Measurements from ENCODE around the gene NAT9. TPM values are rescaled to one million over a fixed set of nuclear protein-coding genes. Genes with fewer than 3 reads are reported as not detected.

Gene NAT9
- total RNA-seq, 1 donor = 32.0 TPM

- H3K4me3 ChIP-seq (ENCODE audit: low read depth, low read length) = no peak overlapping the region
- no peak for DNase-seq (ENCODE audit: low read depth)
- no peak for TF ChIP-seq CTCF (IDR thresholded peaks at IDR 0.05; ENCODE audit: insufficient read depth, low read depth, low read length)
These were observed 34.7 kb upstream of the NAT9 start for GRCh38 chr17:74810699-74811485.

GRCh38 chr17:74808714-74809430, 32.7 kb upstream of the NAT9 start:
- DNase-seq (ENCODE audit: low read depth) = no peak
- no peak for TF ChIP-seq CTCF (IDR thresholded peaks at IDR 0.05; ENCODE audit: insufficient read depth, low read depth, low read length)

GRCh38 chr17:74807925-74808324, 31.8 kb upstream of the NAT9 start:
- no peak overlapping the region for H3K4me3 ChIP-seq (ENCODE audit: low read depth, low read length)
- no peak for DNase-seq (ENCODE audit: low read depth)
- TF ChIP-seq CTCF (IDR thresholded peaks at IDR 0.05; ENCODE audit: insufficient read depth, low read depth, low read length) = no peak

More at GRCh38 chr17:74808714-74809430, 32.7 kb upstream of the NAT9 start:
- no peak overlapping the region for H3K4me3 ChIP-seq (ENCODE audit: low read depth, low read length)

GRCh38 chr17:74807441-74807840, 31.3 kb upstream of the NAT9 start:
- H3K4me3 ChIP-seq (ENCODE audit: low read depth, low read length) = no peak overlapping the region
- TF ChIP-seq CTCF (IDR thresholded peaks at IDR 0.05; ENCODE audit: insufficient read depth, low read depth, low read length) = no peak
- no peak for DNase-seq (ENCODE audit: low read depth)

- no peak for TF ChIP-seq CTCF (IDR thresholded peaks at IDR 0.05; ENCODE audit: insufficient read depth, low read depth, low read length)
- no peak for DNase-seq (ENCODE audit: low read depth)
- H3K4me3 ChIP-seq (ENCODE audit: low read depth, low read length) = no peak overlapping the region
These were observed 30.2 kb upstream of the NAT9 start for GRCh38 chr17:74806334-74806733.

- H3K4me3 ChIP-seq (ENCODE audit: low read depth, low read length) = no peak overlapping the region
- no peak for DNase-seq (ENCODE audit: low read depth)
- TF ChIP-seq CTCF (IDR thresholded peaks at IDR 0.05; ENCODE audit: insufficient read depth, low read depth, low read length) = no peak
These were observed 29.4 kb upstream of the NAT9 start for GRCh38 chr17:74805591-74805991.
